GM12878 (cell line): Measurements from ENCODE around the gene SUCO. TPM values are rescaled to one million over a fixed set of nuclear protein-coding genes. Genes with fewer than 3 reads are reported as not detected.

Source experiments
- BCL3 ChIP-seq: IDR thresholded peaks from 2 replicates; pipeline ENCODE4 v1.6.1; 2011; ENCODE audit warnings: borderline replicate concordance, low read depth, mild to moderate bottlenecking, moderate library complexity, low read length; ENCODE audit not compliant: insufficient read depth, poor library complexity, severe bottlenecking
- E2F4 ChIP-seq: IDR thresholded peaks from 2 replicates; pipeline ENCODE4 v1.6.1; 2012; ENCODE audit warnings: low read depth, low read length, improper control_type of control experiment
- EP300 ChIP-seq, 2 experiments: fragments of 150-350 bp in 1 of 2; IDR thresholded peaks; 2 replicates each; pipeline ENCODE4 v1.6.1; 2011 to 2012; ENCODE audit warnings: low read depth in 2 of 2, low read length in 2 of 2, borderline replicate concordance in 1 of 2, improper control_type of control experiment in 1 of 2, inconsistent platforms in 1 of 2; ENCODE audit not compliant: control insufficient read depth in 1 of 2
- HSF1 ChIP-seq: fragments of 150-350 bp; IDR thresholded peaks from 2 replicates; pipeline ENCODE4 v1.6.1; 2014; ENCODE audit warnings: mild to moderate bottlenecking, low read depth, low read length
- IRF4 ChIP-seq: IDR thresholded peaks from 2 replicates; pipeline ENCODE4 v1.6.1; 2011; ENCODE audit warnings: low read depth, low read length
- MLLT1 ChIP-seq: fragments of 450-650 bp; IDR thresholded peaks from 2 replicates; pipeline ENCODE4 v1.6.1; 2016; ENCODE audit warnings: mild to moderate bottlenecking
- MTA3 ChIP-seq: IDR thresholded peaks from 2 replicates; pipeline ENCODE4 v1.6.1; 2012; ENCODE audit warnings: low read length, inconsistent platforms, borderline replicate concordance
- PAX8 ChIP-seq: fragments of 450-650 bp; IDR thresholded peaks from 2 replicates; pipeline ENCODE4 v1.6.1; 2017; ENCODE audit warnings: mild to moderate bottlenecking, moderate library complexity
- POLR2A ChIP-seq: IDR thresholded peaks from 2 replicates; pipeline ENCODE4 v1.6.1; 2011; ENCODE audit warnings: low read depth, mild to moderate bottlenecking, low read length
- RB1 ChIP-seq: fragments of 450-650 bp; formaldehyde crosslinking; IDR thresholded peaks from 2 replicates; pipeline ENCODE4 v1.6.1; 2017; ENCODE audit warnings: mild to moderate bottlenecking, borderline replicate concordance
- SKIL ChIP-seq: fragments of 450-650 bp; IDR thresholded peaks from 2 replicates; pipeline ENCODE4 v1.6.1; 2017; ENCODE audit warnings: mild to moderate bottlenecking, low read depth, inconsistent platforms; ENCODE audit not compliant: poor library complexity, severe bottlenecking
- SREBF2 ChIP-seq: IDR thresholded peaks from 2 replicates; pipeline ENCODE4 v1.6.1; 2012; ENCODE audit warnings: mild to moderate bottlenecking, low read length
- STAT1 ChIP-seq: fragments of 450-650 bp; conservative IDR thresholded peaks from 2 replicates; pipeline ENCODE4 v1.6.1; 2014; ENCODE audit warnings: antibody characterized with exemption, mild to moderate bottlenecking
- YBX1 ChIP-seq: fragments of 450-650 bp; IDR thresholded peaks from 2 replicates; pipeline ENCODE4 v1.6.1; 2016; ENCODE audit warnings: antibody characterized with exemption
- ZBTB11 ChIP-seq: fragments of 450-650 bp; formaldehyde crosslinking; IDR thresholded peaks from 2 replicates; pipeline ENCODE4 v1.5.0; 2022; ENCODE audit warnings: mild to moderate bottlenecking, missing genetic modification characterization
- ZNF274 ChIP-seq: IDR thresholded peaks from one replicate; pipeline ENCODE4 v1.8.0; 2011; ENCODE audit not compliant: insufficient read length, insufficient read depth
- polyA plus RNA-seq, 11 experiments: library from polyadenylated mRNA; depleted of rRNA in 4 of 11; unstranded in 6 of 11; stranded (reverse) in 5 of 11; fragments of >200 nt; fragmentation: Nextera tagmentation in 4 of 11; fragmentation: Illumina TruSeq in 1 of 11; extraction: Ambion mirVana in 4 of 11; extraction: Trizol in 1 of 11; gene quantifications; 1 replicate in 1 of 11; 2 replicates in 10 of 11; pipeline versions ENCODE4 v1.2.1 to v1.2.3, GENCODE V29; 2011 to 2016; ENCODE audit warnings: inconsistent platforms in 2 of 11, missing spikeins in 2 of 11, low read depth in 1 of 11
- total RNA-seq, 4 experiments: library from RNA; depleted of rRNA in 3 of 4; stranded (reverse); fragments of >200 nt in 3 of 4; fragmentation: Illumina TruSeq in 1 of 4; extraction: Trizol in 1 of 4; gene quantifications; 2 replicates each; pipeline versions ENCODE4 v1.2.1 to v1.2.3, GENCODE V29; 2013 to 2021

The SUCO gene
- total and polyA plus RNA-seq, 10 of the 15 experiments (the other 5 are each of a cell fraction or from before 2014, with no cell fraction given): 1.7 to 15.3 (median 8.4) TPM

GRCh38 chr1:172532700-172533512 is at the start of gene SUCO (continued):
- TF ChIP-seq HSF1 (no peak), PAX8 (no peak), IRF4 (no peak), POLR2A (peak; percentile 97), MLLT1 (peak; percentile 50; the same call in 1 of the 2 replicates), SREBF2 (no peak), SKIL (no peak), E2F4 (0 out of 2 replicates have a peak, but pooled peaks have one; percentile 54), BCL3 (no peak), STAT1 (no peak; the same call in 1 of the 2 replicates), MTA3 (no peak), RB1 (peak; percentile 76; the same call in 1 of the 2 replicates), ZNF274 (no peak), EP300 (IDR thresholded peaks at IDR 0.05; ENCODE audit: borderline replicate concordance in 1 of 2, control insufficient read depth in 1 of 2, low read depth in 2 of 2, low read length in 2 of 2) (no peak; a peak in 1 of 4 replicates), ZBTB11 (CRISPR knock-in tag) (no peak; the same call in 1 of the 2 replicates), YBX1 (no peak)
